LNCaP clone FGC (cell line): Measurements from ENCODE around the gene GMIP.
"Not testable (repeated sequence)": the region's sequence is repeated elsewhere in the genome, so short reads cannot be mapped to it uniquely, and the experiment has no call there.

Source experiments
- DNase-seq: peaks from one replicate; pipeline ENCODE4 v3.0.0-alpha.2; 2011; ENCODE audit warnings: low read depth
- H3K4me3 ChIP-seq: 2 replicates; pipeline ENCODE4 v1.5.1; 2011; ENCODE audit warnings: mild to moderate bottlenecking, low read depth, low read length, control low read depth
- TF ChIP-seq, protein P1 (sequence below): IDR thresholded peaks from 2 replicates; pipeline ENCODE4 v1.5.1; 2012; ENCODE audit warnings: mild to moderate bottlenecking; ENCODE audit not compliant: control insufficient read depth, insufficient read depth; ENCODE audit errors: extremely low read depth

The GMIP gene

DNA sequence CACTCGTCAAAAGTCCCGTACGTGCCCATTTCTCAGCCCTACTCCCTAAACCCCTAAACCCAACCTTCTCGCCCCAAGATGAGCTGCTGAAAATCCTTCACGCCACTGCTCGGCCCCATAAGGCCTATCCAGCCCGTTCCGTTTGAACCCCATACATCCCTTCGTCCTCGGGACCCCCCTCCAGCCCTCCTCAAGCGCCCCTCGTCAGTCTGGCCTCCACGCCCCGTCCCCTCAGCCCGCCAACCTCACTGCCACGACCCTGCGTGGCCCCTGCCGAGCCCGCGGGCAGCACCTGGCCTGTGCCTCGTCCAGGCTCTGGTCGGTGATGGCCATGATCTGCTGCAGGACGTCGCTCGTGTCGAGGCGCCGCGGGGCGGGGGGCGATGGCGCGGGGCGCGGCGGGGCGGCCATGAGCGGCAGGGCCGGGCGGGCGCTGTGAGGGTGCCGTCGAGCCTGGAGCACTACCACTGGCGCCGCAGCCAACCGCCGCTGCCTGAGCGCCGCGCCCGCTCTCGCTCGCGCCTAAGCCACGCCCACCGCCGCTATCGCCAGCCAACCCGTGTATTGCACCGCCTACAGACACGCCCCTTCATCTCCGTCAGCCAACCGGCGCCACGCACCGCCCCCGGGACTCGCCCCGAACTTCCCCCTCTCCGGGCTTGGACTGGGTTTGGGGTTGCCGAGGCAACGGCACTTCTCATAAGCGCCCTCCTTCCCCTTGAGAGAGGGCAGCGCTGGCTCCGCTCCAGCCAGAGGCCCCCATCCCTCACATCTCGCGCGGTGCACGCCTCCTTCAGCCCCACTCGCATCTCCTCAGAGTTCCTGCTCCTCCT lies 25.0 kb downstream of the GMIP start, which contains the start of gene PBX4:
PBX4 (minus strand) TSS at position 469 of the 833 bp plus-strand sequence; CDS start at position 411, 58 bp downstream.
- peak; percentile 61 for DNase-seq
- peak within 1 kb of the TSS; percentile 57 for H3K4me3 ChIP-seq
- TF ChIP-seq, protein P1, sequence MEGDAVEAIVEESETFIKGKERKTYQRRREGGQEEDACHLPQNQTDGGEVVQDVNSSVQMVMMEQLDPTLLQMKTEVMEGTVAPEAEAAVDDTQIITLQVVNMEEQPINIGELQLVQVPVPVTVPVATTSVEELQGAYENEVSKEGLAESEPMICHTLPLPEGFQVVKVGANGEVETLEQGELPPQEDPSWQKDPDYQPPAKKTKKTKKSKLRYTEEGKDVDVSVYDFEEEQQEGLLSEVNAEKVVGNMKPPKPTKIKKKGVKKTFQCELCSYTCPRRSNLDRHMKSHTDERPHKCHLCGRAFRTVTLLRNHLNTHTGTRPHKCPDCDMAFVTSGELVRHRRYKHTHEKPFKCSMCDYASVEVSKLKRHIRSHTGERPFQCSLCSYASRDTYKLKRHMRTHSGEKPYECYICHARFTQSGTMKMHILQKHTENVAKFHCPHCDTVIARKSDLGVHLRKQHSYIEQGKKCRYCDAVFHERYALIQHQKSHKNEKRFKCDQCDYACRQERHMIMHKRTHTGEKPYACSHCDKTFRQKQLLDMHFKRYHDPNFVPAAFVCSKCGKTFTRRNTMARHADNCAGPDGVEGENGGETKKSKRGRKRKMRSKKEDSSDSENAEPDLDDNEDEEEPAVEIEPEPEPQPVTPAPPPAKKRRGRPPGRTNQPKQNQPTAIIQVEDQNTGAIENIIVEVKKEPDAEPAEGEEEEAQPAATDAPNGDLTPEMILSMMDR: no peak

GRCh38 chr19:19615086-19615485 lies 28.4 kb downstream of the GMIP start:
- DNase-seq: no peak
- TF ChIP-seq, protein P1: no peak
- no peak overlapping the region for H3K4me3 ChIP-seq

- no peak overlapping the region for H3K4me3 ChIP-seq
- TF ChIP-seq, protein P1: no peak
- no peak for DNase-seq
Measured at GRCh38 chr19:19613506-19613905, 30.0 kb downstream of the GMIP start.

- H3K4me3 ChIP-seq: no peak overlapping the region
- TF ChIP-seq, protein P1: no peak
- no peak for DNase-seq
Measured at GRCh38 chr19:19610376-19611202, 32.9 kb downstream of the GMIP start.

- not testable (repeated sequence) for DNase-seq, H3K4me3 ChIP-seq
Measured at GRCh38 chr19:19606686-19607085, 36.8 kb downstream of the GMIP start.

GRCh38 chr19:19606021-19606420 lies 37.4 kb downstream of the GMIP start:
- TF ChIP-seq, protein P1: no peak
- H3K4me3 ChIP-seq: no peak overlapping the region
- DNase-seq: no peak

GRCh38 chr19:19602713-19603324 lies 40.6 kb downstream of the GMIP start:
- DNase-seq: no peak
- TF ChIP-seq, protein P1: no peak
- H3K4me3 ChIP-seq: no peak overlapping the region
